ENCODE data around the gene MYH7B.

Gene MYH7B

GRCh38 chr20:34977365-34978091 lies 21.9 kb downstream of the MYH7B start:
- no peak for DNase-seq (ENCODE audit: low read depth)

DNA sequence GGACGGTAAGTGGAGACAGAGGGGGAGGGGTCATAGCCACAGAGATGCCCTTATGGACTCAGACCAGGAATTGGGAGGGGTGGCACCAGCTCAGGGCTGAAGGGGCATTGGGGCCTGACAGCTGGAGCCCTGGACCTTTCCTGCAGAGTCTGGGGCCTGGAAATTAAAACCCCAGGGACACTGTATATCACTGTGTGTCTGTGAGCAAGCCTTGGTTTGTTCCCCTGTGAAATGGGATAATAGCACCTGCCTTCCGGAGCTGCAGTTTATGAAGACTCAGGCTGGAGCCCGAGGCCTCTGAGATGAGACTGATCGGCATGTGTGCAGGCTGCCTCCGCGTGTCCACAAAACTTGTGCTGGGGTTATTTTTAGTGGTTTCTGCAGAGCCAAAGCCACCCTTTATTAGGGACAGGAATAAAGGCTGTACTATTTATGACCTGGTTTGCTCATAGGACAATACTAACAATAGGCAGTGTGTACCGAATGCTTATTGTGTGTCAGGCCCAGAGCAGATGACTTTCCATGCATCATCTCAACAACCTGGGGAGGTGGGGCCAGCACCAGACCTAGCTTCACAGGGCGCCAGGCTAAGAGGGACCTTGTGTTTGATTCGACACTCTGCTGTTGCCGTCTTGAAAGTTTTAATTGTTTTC lies 22.6 kb downstream of the MYH7B start:
- DNase-seq (ENCODE audit: low read depth): no peak

DNA sequence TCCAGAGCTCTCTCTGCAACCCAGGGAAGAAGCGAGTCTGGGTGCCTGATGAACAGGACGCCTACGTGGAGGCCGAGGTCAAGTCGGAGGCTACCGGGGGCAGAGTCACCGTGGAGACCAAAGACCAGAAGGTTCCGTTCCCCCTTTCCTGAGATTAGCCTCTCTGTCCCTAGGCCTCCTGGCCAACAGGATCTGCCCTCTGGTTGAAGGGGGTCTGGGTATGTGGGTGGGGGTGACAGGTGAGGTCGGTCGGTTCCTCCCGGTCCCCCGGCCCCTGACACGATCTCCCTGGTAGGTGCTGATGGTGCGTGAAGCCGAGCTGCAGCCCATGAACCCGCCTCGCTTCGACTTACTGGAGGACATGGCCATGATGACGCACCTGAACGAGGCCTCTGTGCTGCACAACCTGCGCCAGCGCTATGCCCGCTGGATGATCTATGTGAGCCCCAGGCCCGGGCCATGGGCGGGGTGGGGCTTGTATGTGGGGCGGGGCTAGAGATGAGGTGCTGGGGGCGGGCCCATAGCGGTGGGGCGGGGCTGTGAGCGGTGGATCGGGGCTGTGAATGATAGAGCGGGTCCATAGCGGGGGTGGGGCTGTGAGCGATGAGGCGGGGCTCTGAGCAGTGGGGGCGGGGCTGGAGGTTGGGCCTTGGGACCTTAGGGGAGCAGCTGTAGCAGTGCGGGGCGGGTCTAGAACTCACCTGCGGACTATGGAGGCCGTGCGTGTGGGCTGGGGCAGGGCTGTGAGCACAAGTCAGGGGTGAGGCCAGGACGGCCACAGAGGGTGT lies 23.9 kb downstream of the MYH7B start:
- no peak for DNase-seq (ENCODE audit: low read depth)

DNA sequence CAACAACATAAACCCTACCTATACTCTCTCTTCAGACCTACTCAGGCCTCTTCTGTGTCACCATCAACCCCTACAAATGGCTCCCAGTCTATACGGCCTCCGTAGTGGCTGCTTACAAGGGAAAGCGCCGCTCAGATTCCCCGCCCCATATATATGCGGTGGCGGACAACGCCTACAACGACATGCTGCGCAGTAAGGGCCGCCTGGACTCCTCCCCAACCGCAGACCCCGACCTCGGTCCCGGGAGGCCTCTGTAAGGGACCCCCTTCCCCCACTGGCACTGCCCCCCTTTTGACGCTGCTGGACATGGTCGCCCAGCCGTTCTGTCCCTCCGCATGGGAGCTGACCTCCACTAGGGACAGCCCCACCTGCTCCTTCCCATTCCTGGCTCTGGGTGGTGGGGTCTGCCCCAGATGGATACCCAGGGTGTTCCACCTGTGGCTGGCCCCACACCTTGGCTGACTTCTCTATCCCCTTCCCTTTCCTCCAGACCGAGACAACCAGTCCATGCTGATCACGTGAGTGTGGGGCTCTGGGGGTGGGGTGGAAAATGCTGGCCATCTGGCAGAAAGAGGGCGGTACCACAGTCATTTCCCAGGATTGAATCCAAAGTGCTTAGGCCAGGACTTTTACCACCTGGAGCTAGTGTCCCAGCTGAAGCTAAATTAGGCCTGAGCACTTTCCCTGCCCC lies 25.0 kb downstream of the MYH7B start:
- no peak for DNase-seq (ENCODE audit: low read depth)

DNA sequence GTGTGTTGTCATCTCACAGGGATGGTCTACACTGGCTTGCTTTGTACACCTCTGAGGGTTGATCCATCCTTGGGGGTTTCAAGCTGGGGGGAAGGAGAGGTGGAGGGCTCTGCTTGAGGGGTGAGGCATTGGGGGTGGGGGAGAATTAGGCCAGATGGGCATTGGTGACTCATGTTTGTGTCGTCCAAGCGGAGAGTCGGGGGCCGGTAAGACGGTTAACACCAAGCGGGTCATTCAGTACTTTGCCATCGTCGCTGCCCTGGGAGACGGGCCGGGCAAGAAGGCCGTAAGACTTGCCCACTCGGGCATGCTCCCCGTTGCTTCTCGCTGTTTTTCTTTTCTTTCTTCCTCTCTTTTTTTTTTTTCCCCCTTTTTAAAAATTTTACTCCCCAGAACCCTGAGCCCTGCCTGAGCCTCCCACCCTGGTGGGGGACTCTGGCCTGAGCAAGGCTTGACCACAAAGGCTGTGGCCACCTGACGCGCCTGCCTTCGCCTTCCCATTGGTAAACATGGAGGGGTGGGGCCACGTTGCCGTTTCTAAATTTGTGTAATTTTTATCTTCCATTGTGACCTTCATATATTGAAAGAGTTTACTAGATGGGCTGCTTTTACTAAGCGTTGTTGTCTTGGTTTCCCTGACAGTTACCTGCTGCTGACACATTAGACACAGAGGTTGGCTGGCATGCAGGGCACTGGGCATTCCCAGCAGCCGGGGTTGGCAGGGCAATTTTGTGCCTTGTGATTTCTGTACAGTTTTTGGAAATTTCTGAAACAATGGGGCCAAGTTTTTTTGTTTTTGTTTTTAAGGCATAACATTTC lies 26.8 kb downstream of the MYH7B start:
- no peak for DNase-seq (ENCODE audit: low read depth)

DNA sequence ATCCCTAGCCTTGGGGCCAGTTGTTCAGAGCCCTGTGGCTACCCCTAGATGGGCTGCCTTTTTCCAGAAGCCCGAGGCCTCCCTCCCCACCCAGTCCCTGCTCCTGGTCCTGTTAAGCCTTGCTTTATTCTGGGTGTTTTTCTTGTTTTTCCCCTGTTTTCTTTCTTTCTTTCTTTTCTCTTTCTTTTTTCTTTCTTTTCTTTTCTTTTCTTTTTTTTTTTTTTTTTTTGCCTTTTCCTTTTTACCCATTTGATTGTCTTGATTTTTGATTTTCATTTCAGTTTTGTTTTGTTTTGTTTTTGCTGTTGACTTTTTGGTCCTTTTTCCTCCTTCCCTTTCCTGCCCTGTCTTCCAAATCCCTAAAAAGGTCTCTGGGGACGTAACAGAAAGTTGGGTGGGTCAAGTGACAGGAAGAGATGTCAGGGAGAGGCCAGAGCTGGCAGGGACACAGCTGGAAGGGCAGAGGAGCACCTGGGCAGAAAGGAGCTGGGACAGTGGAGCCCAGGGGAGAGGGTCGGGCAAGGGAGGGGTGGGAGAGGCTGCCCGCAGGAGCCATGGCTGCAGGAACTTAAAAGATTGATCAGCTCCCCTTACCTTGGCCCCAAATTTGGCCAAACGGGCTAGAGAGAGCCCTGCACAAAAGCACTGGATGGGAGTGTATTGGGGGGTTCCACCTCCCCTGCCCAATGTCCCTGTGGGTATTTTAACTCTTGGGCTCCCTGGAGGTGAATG lies 27.6 kb downstream of the MYH7B start:
- DNase-seq (ENCODE audit: low read depth): no peak

DNA sequence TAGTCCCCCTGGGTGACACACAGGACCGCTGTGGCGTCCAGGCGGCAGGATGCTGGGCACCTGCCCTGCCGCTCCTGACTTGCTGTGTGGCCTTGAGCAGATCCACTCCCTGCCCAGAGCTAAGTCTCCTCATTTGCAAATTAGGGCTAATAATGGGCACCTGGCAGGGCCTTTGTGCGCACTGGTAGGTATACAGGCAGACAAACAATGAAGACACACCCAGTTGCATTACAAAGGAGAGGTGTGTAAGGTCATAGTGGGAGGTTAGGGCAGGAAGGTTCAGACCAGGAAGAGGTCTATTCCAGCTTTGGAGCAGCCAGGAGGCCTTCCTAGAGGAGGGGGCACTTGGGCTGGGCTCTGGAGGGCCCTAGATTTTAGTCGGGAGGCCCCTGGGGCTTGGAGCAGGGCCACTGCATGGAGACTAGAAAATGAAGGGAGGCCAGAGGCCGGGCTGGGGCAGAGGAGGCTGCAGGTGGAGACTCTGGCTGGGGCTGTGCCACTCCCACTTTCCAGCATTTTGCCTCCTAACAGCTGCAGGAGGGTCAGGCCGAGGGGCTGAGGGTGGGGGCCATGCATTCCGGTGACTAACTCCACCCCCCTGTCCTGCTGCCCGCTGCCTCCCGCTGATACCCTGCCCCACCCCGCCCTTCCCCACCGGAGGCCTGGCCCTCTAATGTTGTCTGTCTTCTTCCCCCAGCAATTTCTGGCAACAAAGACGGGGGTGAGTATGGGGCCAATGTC lies 28.5 kb downstream of the MYH7B start:
- no peak for DNase-seq (ENCODE audit: low read depth)

- DNase-seq (ENCODE audit: low read depth): no peak
Observed at GRCh38 chr20:34984756-34985261, 29.1 kb downstream of the MYH7B start.

DNA sequence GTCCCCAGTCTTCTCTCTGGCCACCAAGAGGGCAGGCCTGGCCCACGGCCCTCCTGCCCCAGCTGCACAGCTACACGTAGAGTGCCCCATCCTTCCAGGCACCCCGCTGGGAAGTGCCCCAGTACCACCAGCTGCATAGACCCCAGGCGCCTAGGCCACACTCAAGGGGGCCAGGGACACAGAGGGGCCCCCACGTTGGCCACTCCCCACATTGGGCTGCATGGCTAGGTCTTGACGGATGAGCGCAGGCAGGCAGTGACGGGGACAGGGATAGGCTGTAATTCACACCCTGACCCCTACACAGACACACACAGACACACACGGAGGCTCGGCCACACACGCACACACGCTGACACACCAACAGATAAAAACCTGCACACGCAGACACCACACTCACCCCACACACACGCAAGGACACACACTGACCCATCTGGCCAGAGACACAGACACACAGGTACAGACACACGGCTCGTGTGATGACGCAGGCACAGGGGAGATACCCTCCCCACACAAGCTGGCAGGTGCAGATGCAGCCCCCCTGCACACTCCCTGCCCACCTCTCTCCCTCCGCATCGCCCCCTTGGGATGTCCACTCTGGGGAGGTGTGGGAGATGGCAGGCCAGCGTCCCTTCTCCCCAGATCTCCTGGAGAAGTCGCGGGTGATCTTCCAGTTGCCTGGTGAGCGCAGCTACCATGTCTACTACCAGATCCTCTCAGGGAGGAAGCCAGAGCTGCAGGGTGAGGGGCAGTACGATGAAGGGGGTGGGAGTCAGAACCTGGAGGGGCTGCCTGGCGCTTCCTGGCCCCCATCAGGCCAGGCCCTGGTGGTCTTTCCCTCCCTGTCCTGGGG lies 30.0 kb downstream of the MYH7B start:
- DNase-seq (ENCODE audit: low read depth): no peak

GRCh38 chr20:34986311-34987287 lies 30.9 kb downstream of the MYH7B start:
- no peak for DNase-seq (ENCODE audit: low read depth)

- no peak for DNase-seq (ENCODE audit: low read depth)
Observed at GRCh38 chr20:34987288-34988190, 31.9 kb downstream of the MYH7B start.

DNA sequence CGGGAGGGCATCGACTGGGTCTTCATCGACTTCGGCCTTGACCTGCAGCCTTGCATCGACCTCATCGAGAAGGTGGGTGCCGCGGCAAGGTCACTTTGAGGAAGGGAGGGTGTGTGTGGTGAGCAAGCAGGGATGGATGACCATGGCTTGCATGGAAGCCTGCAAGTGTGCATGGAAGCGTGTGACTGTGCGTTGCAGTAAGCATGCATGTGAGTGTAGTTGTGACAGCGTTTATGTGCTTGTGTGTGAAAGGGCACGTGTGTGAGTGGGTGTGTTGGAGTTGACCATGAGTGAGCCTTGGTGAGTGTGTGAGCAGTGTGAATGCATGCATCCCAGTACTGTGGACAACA lies 32.5 kb downstream of the MYH7B start:
- DNase-seq (ENCODE audit: low read depth): no peak

GRCh38 chr20:34989118-34989517 lies 33.5 kb downstream of the MYH7B start:
- no peak for DNase-seq (ENCODE audit: low read depth)

DNA sequence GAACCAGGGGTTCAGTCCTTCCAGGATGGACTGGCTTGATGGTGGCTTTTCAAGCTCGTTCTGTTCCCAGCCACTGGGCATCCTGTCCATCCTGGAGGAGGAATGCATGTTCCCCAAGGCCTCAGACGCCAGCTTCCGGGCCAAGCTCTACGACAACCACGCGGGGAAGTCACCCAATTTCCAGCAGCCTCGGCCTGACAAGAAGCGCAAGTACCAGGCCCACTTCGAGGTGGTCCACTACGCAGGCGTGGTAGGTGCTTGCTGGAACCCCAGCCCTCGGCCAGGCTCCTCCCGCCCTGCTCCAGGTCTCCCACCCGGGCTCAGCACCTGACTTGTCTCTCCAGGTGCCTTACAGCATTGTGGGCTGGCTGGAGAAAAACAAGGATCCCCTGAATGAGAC lies 34.0 kb downstream of the MYH7B start:
- DNase-seq (ENCODE audit: low read depth): no peak

DNA sequence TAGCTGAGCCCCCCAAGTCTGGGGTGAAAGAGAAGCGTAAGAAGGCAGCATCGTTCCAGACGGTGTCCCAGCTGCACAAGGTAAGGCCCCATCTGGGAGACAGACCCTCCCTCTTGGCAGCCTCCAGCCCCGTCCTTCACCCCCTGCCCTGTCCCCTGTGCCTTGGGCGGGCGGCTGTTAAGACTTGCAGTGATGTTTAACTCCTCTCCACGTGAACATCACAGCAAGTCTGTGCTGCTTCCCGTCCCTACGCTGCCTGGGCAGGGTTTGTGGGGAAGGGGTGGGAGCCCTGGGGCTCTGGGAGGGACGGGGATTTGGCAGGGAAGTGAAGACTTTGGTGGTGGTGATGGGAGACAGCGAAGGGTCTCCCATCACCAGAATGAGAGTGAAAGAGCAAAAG lies 34.6 kb downstream of the MYH7B start:
- no peak for DNase-seq (ENCODE audit: low read depth)

DNA sequence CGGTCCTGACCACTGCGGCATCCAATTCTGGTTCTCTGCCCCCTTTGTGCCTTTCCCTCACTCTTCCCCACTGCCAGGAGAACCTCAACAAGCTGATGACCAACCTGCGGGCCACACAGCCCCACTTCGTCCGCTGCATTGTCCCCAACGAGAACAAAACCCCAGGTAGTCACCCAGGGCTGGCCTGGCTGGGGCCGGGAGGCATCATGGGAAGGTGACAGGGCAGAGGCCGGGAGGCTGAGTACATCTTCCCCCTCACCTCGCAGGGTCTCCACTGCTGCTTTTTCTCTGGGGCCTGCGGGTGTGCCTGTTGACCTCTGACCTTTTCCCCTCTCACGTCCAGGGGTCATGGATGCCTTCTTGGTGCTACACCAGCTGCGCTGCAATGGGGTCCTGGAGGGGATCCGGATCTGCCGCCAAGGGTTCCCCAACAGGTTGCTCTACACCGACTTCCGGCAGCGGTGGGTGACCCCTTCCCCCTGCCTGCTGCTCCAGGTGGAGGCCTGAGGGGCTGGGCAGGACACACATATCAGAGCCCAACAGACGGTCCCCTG lies 35.1 kb downstream of the MYH7B start:
- no peak for DNase-seq (ENCODE audit: low read depth)

All from fibroblast of the conjunctiva (primary cell).